ENCODE measurements around the gene TBC1D9B. TPM values are rescaled to one million over a fixed set of nuclear protein-coding genes. Genes with fewer than 3 reads are reported as not detected.

Gene TBC1D9B
- total RNA-seq, 2 donors from 2014 or later: 89.3 to 136 TPM

- DNase-seq: no peak
- H3K4me3 ChIP-seq: no peak overlapping the region
- no peaks in the 10 kb centered on the region for H3K36me3 ChIP-seq
- H3K27me3 ChIP-seq: no peaks in the 10 kb centered on the region
- H3K27ac ChIP-seq: no peak overlapping the region
- peaks cover 5% of the 10 kb centered on the region for H3K4me1 ChIP-seq
- no peak overlapping the region for H3K9ac ChIP-seq (ENCODE audit: low read depth in 2 of 2, low read length in 2 of 2)
- no peak for TF ChIP-seq CTCF (IDR thresholded peaks at IDR 0.05)
- intact Hi-C loops (cut with DNase I): no loop called here
- H3K9me3 ChIP-seq: no peaks in the 10 kb centered on the region
Observed at GRCh38 chr5:179812135-179812825, 95.4 kb downstream of the TBC1D9B start.

Other genes with a start within 250 kb of the TBC1D9B start
- not detected for gene CBY3, start 226.9 kb downstream of the TBC1D9B start, total RNA-seq
- 100 to 1,000 TPM; 571 to 818 TPM for gene CANX, start 208.9 kb downstream of the TBC1D9B start, total RNA-seq
- 10 to 100 TPM; 29.7 TPM for gene MAML1, start 175.1 kb downstream of the TBC1D9B start, total RNA-seq
- 1 to 10 TPM; 5.3 to 5.4 TPM for gene LTC4S, start 113.9 kb downstream of the TBC1D9B start, total RNA-seq
- 100 to 1,000 TPM; 332 to 540 TPM for gene MGAT4B, start 101.0 kb downstream of the TBC1D9B start, total RNA-seq
- 100 to 1,000 TPM; 262 to 388 TPM for gene SQSTM1, start 87.0 kb downstream of the TBC1D9B start, total RNA-seq
- 10 to 100 TPM in 1 of 2 donors, 1 to 10 TPM in 1; 8.6 to 17.5 TPM for gene MRNIP, start 49.1 kb downstream of the TBC1D9B start, total RNA-seq
- 10 to 100 TPM; 32.0 to 41.7 TPM for gene RNF130, start 163.9 kb upstream of the TBC1D9B start, total RNA-seq